Measurements from ENCODE around the gene OXCT2. TPM values are rescaled to one million over a fixed set of nuclear protein-coding genes. Genes with fewer than 3 reads are reported as not detected.

The OXCT2 gene
- 2.2 and 3.4 TPM in 2 replicates for total RNA-seq

GRCh38 chr1:39771022-39771532 lies at the start of gene OXCT2:
Gene OXCT2 (minus strand): TSS chr1:39771348. CDS start chr1:39771255, 93 bp downstream.

GRCh38 chr1:39788758-39789570 lies 17.8 kb upstream of the OXCT2 start, which contains the start of gene BMP8B:
Gene BMP8B (minus strand): TSS chr1:39788865. CDS start chr1:39788485, 380 bp downstream.

DNA sequence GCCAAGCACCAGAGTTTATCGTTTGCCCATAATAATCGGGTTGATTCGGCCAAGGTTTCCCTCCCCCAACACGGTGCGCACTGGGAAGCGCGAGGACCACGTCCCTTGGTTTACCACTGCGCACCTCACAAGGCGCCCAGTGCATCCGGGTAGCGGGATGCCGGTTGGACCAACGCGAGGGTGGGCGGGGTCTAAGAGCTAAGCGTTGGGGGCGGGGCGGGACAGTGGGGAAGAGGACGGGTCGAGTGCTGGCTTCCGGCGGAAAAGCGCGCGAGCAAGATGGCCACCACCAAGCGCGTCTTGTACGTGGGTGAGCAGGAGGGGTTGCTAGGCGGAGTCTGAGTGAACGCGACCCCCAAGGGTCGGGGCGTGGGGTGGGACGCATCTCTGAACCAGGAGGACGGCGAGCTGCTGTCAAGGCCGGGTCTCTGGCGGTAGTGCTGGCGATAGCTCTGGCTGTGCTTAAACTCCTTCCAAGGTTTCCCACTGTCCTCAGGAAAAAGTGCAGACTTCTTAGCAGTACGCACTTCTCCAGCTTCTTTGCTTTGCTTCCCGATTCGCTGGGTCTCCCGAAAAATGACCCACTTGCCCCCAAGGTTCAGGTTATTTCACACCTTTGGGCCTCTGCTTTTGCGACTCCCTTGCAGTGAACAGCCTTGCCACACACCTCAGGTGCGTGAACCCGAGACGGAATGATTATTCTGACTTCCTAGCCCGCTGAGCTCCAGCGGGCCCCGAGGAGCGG lies 32.4 kb downstream of the OXCT2 start, which contains the start of gene PPIE:
PPIE (plus strand) TSS at position 261 of the 745 bp plus-strand sequence; CDS start at position 280, 19 bp downstream.

Small RNAs within 50 kb of the gene (small RNA-seq; reads per million reads assigned to genes)
- gene AL033527.1 (not detected), gene RNU7-121P (not detected)

Other genes with a start within 250 kb of the OXCT2 start
- gene PABPC4, start 194.6 kb downstream of the OXCT2 start, total RNA-seq: 156 and 172 TPM in 2 replicates
- gene HEYL, start 131.7 kb downstream of the OXCT2 start, total RNA-seq: under 0.01 TPM in 1 of 2 replicates, not detected in the other
- gene NT5C1A, start 99.2 kb downstream of the OXCT2 start, total RNA-seq: not detected in 2 replicates
- not detected in 2 replicates for gene HPCAL4, start 79.9 kb downstream of the OXCT2 start, total RNA-seq
- 33.7 and 33.8 TPM in 2 replicates for gene PPIE, start 32.5 kb downstream of the OXCT2 start, total RNA-seq
- gene BMP8B, start 17.5 kb upstream of the OXCT2 start, total RNA-seq: under 0.01 TPM in 1 of 2 replicates, not detected in the other
- gene TRIT1, start 112.2 kb upstream of the OXCT2 start, total RNA-seq: 26.5 and 26.9 TPM in 2 replicates
- 0.22 and 0.65 TPM in 2 replicates for gene MYCL, start 130.6 kb upstream of the OXCT2 start, total RNA-seq
- 2.1 and 2.4 TPM in 2 replicates for gene MFSD2A, start 183.8 kb upstream of the OXCT2 start, total RNA-seq

Measured in articular chondrocyte of knee joint (primary cell).